Tibial artery (tissue), 4 donors: ENCODE measurements around the gene CYP46A1.

Experiments used
- DNase-seq, 2 donors: peaks; one replicate each; pipeline ENCODE4 v3.0.0-alpha.2; 2019
- H3K27ac ChIP-seq, 2 donors: fragments of 200-600 bp; sonication (generic) in 1 of 2; 1 replicate in 1 of 2; 2 replicates in 1 of 2; pipeline ENCODE4 v1.5.1; 2018 to 2019; ENCODE audit warnings: mild to moderate bottlenecking in 1 of 2
- H3K27me3 ChIP-seq, 2 donors: fragments of 200-600 bp; sonication (generic) in 1 of 2; one replicate each; pipeline versions ENCODE4 v1.5.1 to v1.6.0; 2016 to 2019
- H3K36me3 ChIP-seq, 3 donors: fragments of 200-600 bp; sonication (generic) in 2 of 3; one replicate each; pipeline ENCODE4 v1.5.1; 2016 to 2019; ENCODE audit warnings: mild to moderate bottlenecking in 2 of 3
- H3K4me1 ChIP-seq, 4 donors: fragments of 200-600 bp; sonication (generic) in 2 of 4; 1 replicate in 3 of 4; 2 replicates in 1 of 4; pipeline ENCODE4 v1.5.1; 2016 to 2019
- H3K4me3 ChIP-seq, 2 donors: fragments of 200-600 bp; sonication (generic) in 1 of 2; 1 replicate in 1 of 2; 2 replicates in 1 of 2; pipeline ENCODE4 v1.5.1; 2018 to 2019; ENCODE audit warnings: mild to moderate bottlenecking in 2 of 2
- H3K9me3 ChIP-seq, 3 donors: fragments of 200-600 bp; sonication (generic) in 1 of 3; one replicate each; pipeline ENCODE4 v1.5.1; 2016 to 2019
- CTCF ChIP-seq, 2 experiments: fragments of 200-600 bp in 1 of 2; fragments of 450-650 bp in 1 of 2; IDR thresholded peaks; one replicate each; pipeline ENCODE4 v1.5.1; 2017 to 2019; ENCODE audit warnings: antibody characterized with exemption in 2 of 2, mild to moderate bottlenecking in 1 of 2, moderate library complexity in 1 of 2
- intact Hi-C: fragments of 100-400 bp; cut with DNase I; formaldehyde crosslinking; loops from one replicate; pipeline ENCODE4 v1.15.0; 2023; ENCODE audit warnings: low total_unique reads

The CYP46A1 gene

GRCh38 chr14:99718811-99719192 lies 34.7 kb downstream of the CYP46A1 start:
- H3K27me3 ChIP-seq, result no peaks in the 10 kb centered on the region
- no peaks in the 10 kb centered on the region for H3K4me1 ChIP-seq
- H3K9me3 ChIP-seq, result no peaks in the 10 kb centered on the region
- H3K4me3 ChIP-seq, result no peak overlapping the region
- intact Hi-C loops, result no loop called here
- TF ChIP-seq CTCF (IDR thresholded peaks at IDR 0.05), result no peak
- no peaks in the 10 kb centered on the region for H3K36me3 ChIP-seq
- H3K27ac ChIP-seq, result no peak overlapping the region
- no peak for DNase-seq

GRCh38 chr14:99720941-99721791 lies 37.1 kb downstream of the CYP46A1 start:
- peaks cover 0 to 9% of the 10 kb centered on the region in 2 donors for H3K27me3 ChIP-seq
- H3K9me3 ChIP-seq, result no peaks in the 10 kb centered on the region
- no peak overlapping the region for H3K27ac ChIP-seq
- H3K4me1 ChIP-seq, result no peaks in the 10 kb centered on the region
- DNase-seq, result no peak
- TF ChIP-seq CTCF (IDR thresholded peaks at IDR 0.05), result no peak
- no peak overlapping the region for H3K4me3 ChIP-seq
- intact Hi-C loops, result no loop called here
- no peaks in the 10 kb centered on the region for H3K36me3 ChIP-seq

- Histone ChIP-seq H3K27me3 (peaks cover 0 to 15% of the 10 kb centered on the region in 2 donors), H3K9me3 (no peaks in the 10 kb centered on the region), H3K27ac (no peak overlapping the region), H3K36me3 (no peaks in the 10 kb centered on the region), H3K4me3 (no peak overlapping the region), H3K4me1 (no peaks in the 10 kb centered on the region)
- no peak for TF ChIP-seq CTCF (IDR thresholded peaks at IDR 0.05)
- DNase-seq, result peak in 1 of 2 donors; percentile 21
- intact Hi-C loops, result no loop called here
Observed at GRCh38 chr14:99721792-99722516, 37.9 kb downstream of the CYP46A1 start.

GRCh38 chr14:99722741-99723140 lies 38.6 kb downstream of the CYP46A1 start:
- Histone ChIP-seq H3K36me3 (no peaks in the 10 kb centered on the region), H3K27me3 (peaks cover 0 to 23% of the 10 kb centered on the region in 2 donors), H3K27ac (no peak overlapping the region), H3K4me3 (no peak overlapping the region), H3K4me1 (no peaks in the 10 kb centered on the region), H3K9me3 (no peaks in the 10 kb centered on the region)
- intact Hi-C loops, result no loop called here
- peak in 1 of 2 donors; percentile 13 for DNase-seq
- no peak for TF ChIP-seq CTCF (IDR thresholded peaks at IDR 0.05)

- no peak overlapping the region for H3K27ac ChIP-seq
- H3K27me3 ChIP-seq, result peaks cover 0 to 29% of the 10 kb centered on the region in 2 donors
- H3K4me1 ChIP-seq, result no peaks in the 10 kb centered on the region
- H3K36me3 ChIP-seq, result no peaks in the 10 kb centered on the region
- DNase-seq, result no peak
- intact Hi-C loops, result no loop called here
- no peaks in the 10 kb centered on the region for H3K9me3 ChIP-seq
- no peak for TF ChIP-seq CTCF (IDR thresholded peaks at IDR 0.05)
- H3K4me3 ChIP-seq, result no peak overlapping the region
Observed at GRCh38 chr14:99724196-99724891, 40.2 kb downstream of the CYP46A1 start.
